Measurements from ENCODE around the gene SREBF2.
A peak's percentile ranks its signal among the peaks of the same experiment; 100 is the strongest.

SREBF2 gene

DNA sequence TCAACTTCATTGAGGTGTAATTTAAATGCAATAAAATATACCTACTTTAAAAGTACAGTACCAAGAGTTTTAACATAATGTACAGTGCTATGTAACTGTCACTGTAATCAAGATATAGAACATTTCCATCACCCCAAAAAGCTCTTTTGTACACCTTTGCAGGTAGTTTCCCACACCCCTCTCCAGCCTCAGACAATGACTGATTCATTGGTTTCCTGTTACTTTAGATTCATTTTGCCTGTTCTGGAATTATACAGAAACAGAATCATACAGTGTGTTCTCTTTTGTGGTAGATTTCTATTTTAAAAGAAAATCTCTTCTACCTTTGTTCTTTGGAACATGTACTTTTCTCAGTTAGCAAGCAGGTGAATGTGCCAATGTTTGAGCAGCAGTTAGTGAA, 43.8 kb downstream of the SREBF2 start:
- peak; percentile 21 for DNase-seq (ENCODE audit: low spot score)

DNA sequence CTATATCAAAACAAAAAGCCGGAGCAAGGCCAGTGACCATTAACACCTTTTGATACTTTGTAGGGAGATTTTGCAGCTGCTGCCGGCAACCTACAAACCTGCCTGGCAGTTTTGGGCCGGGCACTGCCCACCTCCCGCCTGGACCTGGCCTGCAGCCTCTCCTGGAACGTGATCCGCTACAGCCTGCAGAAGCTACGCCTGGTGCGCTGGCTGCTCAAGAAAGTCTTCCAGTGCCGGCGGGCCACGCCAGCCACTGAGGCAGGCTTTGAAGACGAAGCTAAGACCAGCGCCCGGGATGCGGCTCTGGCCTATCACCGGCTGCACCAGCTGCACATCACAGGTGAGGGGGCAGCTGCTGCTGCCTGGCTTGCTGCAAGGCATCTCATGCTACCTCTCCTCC, 47.7 kb downstream of the SREBF2 start:
- DNase-seq (ENCODE audit: low spot score) = no peak

DNA sequence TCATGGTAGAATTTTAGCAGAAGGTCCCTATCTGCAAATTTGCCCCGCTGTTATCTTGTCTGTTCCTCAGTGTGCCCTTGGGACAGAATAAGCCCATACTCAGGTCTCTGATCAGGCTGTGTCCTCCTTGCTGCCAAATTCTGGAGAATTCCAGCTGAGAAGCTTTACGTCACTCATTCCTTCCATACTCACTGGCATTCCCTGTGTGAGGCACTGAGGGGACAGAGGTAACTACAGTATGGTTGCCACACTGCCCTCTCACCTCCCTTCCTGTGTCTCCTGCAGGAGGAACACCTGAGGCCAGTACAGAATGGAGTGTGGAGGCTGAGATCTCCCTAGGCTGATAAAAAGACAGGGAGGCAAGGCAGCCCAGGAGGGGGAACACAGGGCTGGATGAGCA, 50.5 kb downstream of the SREBF2 start:
- no peak for DNase-seq (ENCODE audit: low spot score)

DNA sequence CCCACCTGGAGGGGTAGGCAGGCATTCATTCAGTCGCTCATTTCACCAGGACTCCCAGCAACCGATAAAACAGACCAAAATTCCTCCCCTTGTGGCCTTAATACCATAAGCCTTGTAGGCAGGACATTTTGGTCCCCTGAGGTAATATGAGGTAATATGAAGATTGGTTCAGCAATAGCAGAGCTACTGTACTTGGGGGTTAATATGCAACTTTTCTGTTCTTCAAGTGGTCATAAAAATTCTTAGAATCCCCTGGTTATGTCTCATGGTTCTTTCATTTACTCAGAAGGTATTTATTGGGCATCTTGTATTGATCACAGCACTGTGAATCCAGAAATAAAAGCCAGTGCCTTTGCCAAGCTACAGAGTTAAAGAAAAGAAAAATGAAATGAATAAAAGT, 52.2 kb downstream of the SREBF2 start:
- DNase-seq (ENCODE audit: low spot score) = no peak

DNA sequence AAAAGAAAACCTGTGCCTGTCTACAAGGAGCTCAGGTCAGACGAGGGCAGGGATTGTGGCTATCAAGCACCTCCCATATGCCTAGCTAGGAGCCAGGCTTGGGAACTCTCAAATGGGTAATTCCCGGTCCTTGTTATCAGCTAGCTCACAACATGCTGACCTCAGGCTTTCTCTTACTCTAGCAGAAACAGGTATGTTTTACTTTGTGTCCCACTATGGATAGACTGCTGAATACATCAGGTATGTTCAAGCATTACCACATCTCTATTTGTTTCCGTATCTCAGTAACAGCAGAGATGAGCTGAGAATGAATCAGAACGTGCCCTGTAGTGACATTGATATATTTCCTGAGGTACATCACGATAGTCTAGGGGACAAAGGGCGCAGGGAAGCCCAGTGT, 52.6 kb downstream of the SREBF2 start:
- no peak for DNase-seq (ENCODE audit: low spot score)

DNA sequence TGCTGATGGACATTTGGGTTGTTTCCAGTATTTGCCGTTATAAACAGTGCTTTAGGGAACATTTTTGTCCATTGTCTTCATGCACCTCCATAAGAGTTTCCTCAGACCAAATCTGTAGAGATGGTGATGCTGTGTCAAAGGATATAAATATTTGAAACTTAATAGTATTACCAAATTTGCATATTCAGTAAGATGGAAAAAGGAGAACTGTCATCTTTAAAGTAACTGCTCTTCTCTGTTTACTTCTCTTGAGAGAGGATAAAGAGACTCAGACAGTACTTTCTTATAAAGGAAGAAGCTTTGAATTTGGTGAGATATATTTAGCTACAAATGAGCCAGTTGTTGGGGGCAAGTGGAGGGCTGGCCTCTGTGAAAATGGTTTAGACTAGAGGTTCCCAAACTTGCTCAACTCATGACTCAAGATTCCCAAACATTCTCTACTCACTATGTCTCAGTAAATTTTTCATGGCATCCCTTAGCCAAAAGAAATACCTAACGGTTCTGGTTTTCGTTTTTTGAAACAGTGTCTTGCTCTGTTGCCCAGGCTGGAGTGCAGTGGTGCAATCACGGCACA, 55.8 kb downstream of the SREBF2 start:
- DNase-seq (ENCODE audit: low spot score) = no peak

DNA sequence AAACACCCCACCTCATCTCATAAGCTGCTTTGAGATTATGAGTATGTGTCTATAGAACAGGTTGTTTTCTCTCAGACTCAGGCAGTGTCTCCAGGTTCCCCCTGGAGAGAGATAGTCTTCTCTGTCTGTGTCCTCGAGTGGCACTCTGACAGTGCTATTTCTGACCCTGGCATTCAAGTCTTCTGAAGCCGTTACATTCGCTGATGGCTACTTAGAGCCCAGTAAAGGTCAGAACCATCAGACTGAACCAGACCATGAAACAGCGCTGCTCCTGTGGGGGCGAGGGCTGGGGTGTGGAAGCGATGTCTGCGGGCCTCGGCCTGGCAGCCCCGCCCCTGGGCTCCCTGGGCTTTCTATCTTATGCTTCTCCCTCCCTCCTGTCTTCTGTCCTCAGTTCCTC, 58.5 kb downstream of the SREBF2 start:
- DNase-seq (ENCODE audit: low spot score) = no peak

DNA sequence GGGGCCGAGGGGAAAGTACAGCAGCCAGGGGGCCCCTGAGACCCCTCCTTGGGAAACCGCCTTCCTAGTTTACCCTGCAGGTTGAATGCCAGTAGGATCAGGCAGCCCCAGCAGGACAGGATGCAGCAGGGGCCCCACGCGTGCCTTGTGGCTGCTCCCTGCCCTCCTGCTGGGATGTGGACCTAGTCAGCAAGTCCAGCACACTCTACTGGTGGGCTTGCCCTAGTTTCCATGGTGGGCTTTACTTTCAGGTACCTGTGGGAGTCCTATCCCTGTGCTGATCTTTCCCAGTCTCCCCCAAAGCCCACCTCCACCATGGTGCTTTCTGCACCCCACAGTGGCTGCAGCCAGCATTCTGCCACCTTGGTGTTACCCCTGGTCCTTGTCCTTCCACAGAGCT, 59.8 kb downstream of the SREBF2 start:
- DNase-seq (ENCODE audit: low spot score) = no peak

DNA sequence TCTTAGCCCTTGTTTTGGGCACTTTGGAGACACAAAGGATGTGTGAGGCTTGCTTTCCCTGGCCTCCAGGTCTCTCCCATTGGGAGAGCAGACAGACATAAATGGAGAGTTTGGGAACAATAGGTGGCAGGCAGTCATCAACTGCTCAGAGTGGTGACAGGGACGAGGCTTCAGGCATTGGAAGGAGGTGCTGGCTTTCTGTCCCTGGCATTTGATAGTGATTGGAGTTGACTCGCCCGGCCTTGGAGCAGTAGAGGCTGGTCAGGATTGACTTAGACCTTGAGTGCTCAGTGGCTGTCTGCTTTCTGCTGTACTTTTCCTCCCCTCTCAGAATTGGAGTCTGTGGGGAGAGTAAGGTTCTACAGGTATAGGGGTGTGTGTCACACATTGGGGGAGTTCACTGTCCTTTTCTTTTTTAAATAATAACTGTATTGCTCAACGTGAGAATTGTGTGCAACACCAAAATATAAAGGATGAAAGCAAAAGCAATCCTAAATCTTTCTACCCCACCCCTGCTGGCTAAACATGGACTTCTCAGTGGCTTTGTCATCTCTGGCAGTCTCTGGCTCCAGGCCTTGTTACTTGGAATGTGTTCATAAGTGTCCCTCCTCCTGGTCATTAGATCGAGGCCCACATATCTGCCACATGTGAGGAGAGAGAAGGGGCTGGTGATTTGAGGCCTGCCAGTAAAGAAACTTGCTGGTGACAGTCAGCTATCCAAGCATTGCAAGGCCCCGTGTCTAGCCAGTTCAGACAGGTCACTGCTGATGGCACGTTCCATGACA, 60.9 kb downstream of the SREBF2 start:
- no peak for DNase-seq (ENCODE audit: low spot score)

DNA sequence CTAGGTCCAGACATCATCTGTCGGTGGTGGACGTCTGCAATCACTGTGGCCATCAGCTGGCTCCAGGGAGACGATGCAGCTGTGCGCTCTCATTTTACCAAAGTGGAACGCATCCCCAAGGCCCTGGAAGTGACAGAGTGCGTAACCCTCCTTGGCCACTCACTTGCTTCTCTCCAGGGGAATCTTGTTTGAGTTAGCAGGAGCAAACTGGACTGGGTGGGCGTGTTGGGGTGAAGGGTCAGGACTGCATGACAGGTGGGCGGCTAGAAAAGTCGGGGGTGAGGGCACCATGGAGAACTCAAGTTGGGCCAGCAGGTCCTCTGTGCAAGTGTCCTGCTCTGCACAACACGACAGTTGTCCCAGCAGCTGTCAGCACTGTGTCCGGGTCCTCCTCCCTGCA, 65.7 kb downstream of the SREBF2 start:
- no peak for DNase-seq (ENCODE audit: low spot score)

DNA sequence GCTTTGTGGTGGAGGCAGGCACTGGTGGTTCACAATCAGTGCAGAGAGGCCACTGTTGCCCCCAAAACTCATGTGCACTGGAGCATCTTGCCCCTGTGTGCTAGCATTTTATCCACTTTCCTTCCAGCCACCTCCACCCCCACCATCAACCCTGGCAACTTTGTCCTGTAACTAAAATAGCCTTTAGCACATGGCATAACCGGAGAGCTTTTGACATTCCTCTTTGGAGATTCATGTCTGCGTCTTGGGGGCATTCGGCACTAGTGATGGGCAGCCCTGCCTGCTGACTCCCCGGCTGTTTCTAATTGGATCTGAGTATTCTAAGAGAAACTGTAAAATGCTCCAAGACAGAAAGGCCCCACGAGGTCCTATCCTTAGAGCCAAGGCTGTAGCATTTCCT, 66.2 kb downstream of the SREBF2 start:
- DNase-seq (ENCODE audit: low spot score) = no peak

DNA sequence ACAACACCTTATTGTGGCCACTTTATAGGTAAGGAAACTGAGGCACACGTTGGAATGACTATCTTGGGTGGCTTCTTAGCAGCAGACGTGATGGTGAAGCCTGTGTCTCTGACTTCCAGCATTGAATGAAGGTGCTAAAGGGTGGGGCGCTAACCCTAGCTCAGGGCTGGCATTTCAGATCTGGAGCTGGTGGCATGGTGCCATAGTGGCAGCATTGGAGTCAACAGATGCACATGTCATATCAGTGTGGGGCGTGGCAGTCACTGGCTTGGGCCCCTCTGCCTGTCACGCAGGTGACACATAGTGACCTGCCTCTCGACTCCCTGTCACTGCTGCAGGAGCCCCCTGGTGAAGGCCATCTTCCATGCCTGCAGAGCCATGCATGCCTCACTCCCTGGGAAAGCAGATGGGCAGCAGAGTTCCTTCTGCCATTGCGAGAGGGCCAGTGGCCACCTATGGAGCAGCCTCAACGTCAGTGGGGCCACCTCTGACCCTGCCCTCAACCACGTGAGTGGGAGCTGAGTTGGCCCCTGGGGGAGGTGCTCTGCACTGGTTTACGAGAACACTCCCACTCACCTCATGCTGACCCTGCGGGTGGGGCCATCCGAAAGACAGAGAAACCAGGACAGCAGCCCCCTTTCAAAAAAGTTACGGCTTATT, 67.2 kb downstream of the SREBF2 start:
- no peak for DNase-seq (ENCODE audit: low spot score)

DNA sequence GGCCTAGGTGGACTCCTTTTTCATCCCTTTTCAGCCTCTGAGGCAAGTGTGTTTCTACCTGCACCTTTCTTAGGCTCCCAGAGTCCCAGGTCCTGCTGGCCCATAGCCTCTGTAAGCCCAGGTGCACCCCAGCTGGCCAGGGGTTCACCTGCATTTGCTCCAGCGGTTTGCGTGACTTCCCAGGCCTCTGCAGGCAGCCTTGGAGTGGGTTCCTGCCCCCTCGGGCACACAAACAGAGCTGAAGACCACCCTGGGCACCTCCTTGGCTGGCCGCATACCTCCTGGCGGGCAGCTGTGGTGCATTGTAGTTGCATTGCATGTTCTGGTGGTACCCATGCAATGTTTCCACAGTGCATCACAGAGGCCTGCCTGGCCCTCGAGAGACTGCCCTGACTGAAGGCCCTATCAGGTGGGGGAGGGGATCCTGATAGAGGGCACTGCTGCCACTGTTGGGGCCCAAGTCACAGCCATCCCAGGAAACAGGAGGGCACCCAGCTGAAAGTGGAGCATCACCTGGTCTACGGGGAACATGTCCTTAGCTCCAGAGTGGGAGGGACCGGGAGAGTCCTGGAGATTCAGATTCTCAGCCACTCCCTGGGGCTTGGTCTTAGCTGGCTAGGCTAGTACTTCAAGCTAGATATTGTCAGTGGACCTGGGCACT, 67.9 kb downstream of the SREBF2 start:
- DNase-seq (ENCODE audit: low spot score) = no peak

DNA sequence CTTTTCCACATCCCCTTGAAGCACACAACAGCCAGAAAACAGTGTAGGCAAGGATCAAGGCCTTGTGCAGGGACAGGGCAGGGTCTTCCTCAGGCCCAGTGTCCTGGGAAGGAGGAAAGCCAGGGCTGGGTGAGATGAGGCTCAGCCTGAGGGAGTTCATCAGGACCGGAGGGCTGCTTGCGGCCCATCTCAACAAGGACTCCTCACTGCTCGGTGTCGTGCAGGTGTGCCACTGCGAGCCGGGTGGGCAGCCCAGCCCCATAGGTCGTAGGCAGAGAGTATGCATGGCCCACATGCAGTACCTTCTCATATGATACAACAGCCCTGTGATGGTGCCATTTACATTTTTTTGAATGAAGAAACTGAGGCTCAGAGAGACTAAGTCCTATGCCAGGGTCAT, 69.1 kb downstream of the SREBF2 start:
- DNase-seq (ENCODE audit: low spot score) = no peak

DNA sequence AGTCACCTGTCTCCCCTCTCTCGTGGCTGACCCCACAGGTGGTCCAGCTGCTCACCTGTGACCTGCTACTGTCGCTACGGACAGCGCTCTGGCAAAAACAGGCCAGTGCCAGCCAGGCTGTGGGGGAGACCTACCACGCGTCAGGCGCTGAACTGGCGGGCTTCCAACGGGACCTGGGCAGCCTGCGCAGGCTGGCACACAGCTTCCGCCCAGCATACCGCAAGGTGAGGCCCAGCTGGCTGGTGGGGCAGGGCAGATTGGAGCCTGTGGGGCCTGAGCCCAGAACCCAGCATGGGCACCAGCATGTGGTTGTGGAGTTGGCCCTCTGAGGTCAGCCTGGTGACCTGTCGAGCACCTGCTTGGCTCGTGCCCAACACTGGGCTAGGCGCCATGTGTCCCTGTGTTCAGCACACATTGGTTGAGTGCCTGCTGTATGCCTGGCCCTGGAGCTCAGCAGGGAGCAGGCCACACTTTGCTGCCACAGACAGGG, 70.1 kb downstream of the SREBF2 start:
- DNase-seq (ENCODE audit: low spot score) = no peak

DNA sequence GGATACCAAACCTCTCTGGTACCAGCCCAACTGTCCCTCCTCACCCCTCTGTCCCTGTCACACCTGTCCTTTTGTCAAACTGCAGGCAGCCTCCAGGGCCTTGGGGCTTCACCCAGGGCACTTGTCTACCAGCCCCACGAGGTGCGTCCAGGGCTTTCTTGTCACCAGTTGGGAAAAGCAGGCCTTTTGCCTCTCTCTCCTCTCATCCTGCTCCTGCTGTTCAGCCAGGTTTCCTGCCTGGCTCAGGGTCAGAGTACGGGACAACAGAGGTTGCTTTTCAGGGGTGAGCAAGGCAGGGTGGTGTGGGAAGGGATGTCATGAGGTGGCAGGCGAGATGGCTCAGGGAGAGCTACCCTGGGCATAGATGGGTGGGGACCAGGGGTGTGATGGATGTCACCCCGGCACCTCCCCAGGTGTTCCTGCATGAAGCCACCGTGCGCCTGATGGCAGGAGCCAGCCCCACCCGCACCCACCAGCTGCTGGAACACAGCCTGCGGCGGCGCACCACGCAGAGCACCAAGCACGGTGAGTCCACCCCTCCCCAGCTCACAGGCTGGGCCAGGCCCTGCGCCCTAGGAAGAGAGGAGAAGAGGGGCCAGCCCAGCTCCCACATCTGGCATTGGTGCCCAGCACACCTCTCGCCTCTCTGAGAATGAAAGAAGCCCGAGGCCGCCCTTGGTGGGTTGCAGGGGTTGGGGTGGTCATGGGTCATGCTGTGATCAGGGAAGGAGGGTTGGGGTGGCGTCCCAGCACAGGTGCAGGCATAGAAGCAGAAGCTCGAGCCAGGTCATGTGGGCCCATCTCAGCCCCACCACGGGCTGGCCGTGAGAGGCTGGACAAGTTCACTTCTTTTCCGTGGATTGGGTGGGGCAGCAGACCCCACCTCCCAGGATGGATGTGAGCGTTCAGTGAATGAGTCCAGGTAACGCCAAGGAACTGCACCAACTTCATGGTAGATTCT, 71.8 kb downstream of the SREBF2 start:
- no peak for DNase-seq (ENCODE audit: low spot score)

DNA sequence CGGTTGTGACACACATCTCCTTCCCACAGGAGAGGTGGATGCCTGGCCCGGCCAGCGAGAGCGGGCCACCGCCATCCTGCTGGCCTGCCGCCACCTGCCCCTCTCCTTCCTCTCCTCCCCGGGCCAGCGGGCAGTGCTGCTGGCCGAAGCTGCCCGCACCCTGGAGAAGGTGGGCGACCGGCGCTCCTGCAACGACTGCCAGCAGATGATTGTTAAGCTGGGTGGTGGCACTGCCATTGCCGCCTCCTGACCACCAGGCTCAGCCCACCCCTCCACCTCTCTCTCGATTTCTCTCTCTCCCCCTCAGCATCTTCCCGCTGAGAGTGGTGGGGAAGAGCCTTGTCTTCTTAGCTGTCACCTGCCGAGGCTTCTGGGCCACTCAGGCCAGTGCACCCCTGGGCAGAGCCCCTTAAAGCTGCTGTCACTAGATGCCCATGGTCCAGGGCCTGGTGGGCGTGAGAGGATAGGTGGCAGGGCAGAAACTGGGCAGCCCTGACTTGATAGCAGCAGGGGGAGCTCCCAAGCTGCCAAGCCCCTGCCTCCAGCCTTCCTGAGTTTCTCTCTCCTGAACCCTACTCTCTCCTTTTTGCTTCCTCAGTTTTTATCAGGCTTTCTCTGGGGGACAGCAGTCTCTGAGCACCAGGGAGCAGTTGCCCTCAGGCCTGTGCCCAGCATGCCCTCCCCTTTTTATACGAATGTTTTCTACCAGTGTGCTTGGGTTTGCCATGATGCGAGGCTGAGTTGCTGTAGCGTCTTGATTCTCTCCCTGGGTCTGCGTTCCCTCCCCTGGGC, 72.7 kb downstream of the SREBF2 start:
- no peak for DNase-seq (ENCODE audit: low spot score)

DNA sequence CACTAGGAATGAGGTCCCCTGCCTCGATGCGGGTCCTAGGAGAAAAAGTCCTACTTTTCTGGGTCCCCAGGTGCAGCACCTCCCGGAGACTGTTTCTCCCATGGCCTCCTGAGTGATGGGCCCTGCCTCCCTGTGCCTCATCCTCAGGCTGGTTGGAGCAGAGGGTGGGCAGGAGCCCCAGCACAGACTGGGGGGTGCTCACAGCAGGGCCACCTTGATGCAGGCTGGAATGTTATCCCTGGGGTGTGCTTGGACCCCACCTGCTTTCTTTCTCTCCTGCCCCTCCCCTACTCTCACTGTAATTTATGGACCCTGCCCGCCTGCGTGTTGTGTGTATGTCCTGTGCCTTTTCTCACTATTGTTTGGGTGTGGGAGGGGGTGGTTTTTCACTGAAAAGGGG, 73.9 kb downstream of the SREBF2 start:
- DNase-seq (ENCODE audit: low spot score) = no peak

DNA sequence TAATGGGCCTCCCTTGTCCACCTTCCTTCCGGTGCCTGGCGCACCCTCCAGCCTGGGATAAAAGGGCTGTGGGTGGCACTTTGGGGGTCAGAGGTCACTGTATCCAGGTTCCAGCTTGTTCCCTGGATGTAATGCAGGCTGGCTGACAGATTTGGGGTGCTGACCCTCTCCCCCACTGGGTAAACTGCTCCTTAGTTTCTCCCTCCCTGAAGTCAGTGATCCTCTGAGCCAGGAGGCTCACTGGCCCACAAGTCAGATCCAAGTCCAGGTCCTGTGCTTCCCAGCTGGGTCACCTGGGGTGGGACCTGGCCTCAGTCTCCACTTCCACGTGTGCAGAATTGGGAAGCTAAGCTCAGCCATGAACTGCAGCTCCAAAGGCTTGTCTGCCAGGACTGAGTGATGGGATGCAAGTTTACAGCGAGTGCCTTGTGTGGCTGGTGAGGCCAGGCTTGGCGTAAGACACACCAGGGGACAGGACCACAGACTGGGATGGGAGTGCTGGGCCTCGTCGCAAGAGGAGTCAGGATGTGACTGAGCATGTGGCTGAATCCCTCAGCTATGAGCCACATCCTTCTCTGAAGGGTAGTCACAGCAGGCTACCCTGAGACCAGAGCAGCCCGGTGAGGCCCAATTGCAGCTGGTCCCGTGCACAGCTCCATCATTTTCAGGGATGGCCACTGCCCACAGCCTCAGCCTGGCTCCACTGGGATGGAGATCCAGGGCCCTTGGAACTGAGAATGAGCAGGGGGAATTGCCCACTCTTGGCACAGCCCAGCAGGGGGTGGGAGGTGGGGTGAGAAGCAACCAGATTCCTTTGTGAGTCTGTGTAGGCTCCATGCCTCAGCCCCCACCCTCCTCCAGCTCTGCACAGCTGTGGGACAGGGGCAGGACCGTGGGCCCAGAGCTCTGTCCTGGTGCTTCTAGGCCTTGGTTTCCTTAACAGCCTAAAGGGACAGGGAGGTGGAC, 74.8 kb downstream of the SREBF2 start:
- no peak for DNase-seq (ENCODE audit: low spot score)
